HCT116 (cell line): ENCODE results near the gene CAMK2G. TPM values are rescaled to one million over a fixed set of nuclear protein-coding genes. Genes with fewer than 3 reads are reported as not detected.

Experiments used
- ATAC-seq: fragments of 200-7000 bp; cut with Tn5 transposase; 2 replicates; pipeline ENCODE4 v1.9.1; 2020; ENCODE audit warnings: mild to moderate bottlenecking, moderate library complexity
- BruUV-seq: library from RNA; stranded (reverse); fragments of 400-500 nt; replicated peaks from 2 replicates; lab custom pipeline; 2021; lab: Mats Ljungman, UMichigan
- CTCF ChIA-PET: fragments of 300-600 bp; sonication (Branson Sonifier 250); formaldehyde crosslinking; loops from one replicate; lab custom pipeline; 2021; ENCODE audit warnings: antibody characterized with exemption; lab: Charles Lee
- POLR2A ChIA-PET: fragments of 300-600, 350-600 bp; sonication (Branson Sonifier 250); formaldehyde crosslinking; loops from one replicate; lab custom pipeline; 2021; ENCODE audit warnings: antibody characterized with exemption; lab: Charles Lee
- RAD21 ChIA-PET, 2 experiments: fragments of 300-600 bp; sonication (Branson Sonifier 250); formaldehyde crosslinking; loops; one replicate each; lab custom pipeline; 2023; ENCODE audit warnings: low total read pairs in 2 of 2; ENCODE audit not compliant: uncharacterized antibody in 2 of 2, unreplicated experiment in 2 of 2, low non-redundant PET in 1 of 2; lab: Charles Lee
- DNase-seq: peaks from one replicate; pipeline ENCODE4 v3.0.0-alpha.2; 2010; ENCODE audit warnings: low read depth, low spot score
- H2AFZ ChIP-seq: fragments of 200-600 bp; shearing (Covaris generic), sonication (generic); 2 replicates; pipeline ENCODE4 v1.6.1; 2017; ENCODE audit warnings: low read depth, mixed run types, mixed read lengths, antibody characterized with exemption, low read length; ENCODE audit not compliant: poor library complexity, severe bottlenecking
- H3K27ac ChIP-seq: 2 replicates; pipeline ENCODE4 v1.5.1; 2012; ENCODE audit warnings: low read depth, low read length
- H3K27me3 ChIP-seq: fragments of 200-600 bp; sonication (generic); 2 replicates; pipeline ENCODE4 v1.6.1; 2016; ENCODE audit warnings: mixed run types, low read length, mixed read lengths; ENCODE audit not compliant: insufficient read depth
- H3K36me3 ChIP-seq, 2 experiments: fragments of 200-500 bp in 1 of 2; fragments of 200-600 bp in 1 of 2; sonication (Bioruptor generic) in 1 of 2; sonication (generic) in 1 of 2; 2 replicates each; pipeline versions ENCODE4 v1.5.1 to v1.6.1; 2014 to 2016; ENCODE audit warnings: low read length in 2 of 2, inconsistent platforms in 1 of 2, mixed read lengths in 1 of 2, mixed run types in 1 of 2; ENCODE audit not compliant: insufficient read depth in 2 of 2, control insufficient read depth in 1 of 2
- H3K4me1 ChIP-seq, 2 experiments: fragments of 200-600 bp in 1 of 2; sonication (generic) in 1 of 2; 2 replicates each; pipeline versions ENCODE4 v1.5.1 to v1.6.1; 2012 to 2017; ENCODE audit warnings: low read length in 2 of 2, inconsistent platforms in 1 of 2, mild to moderate bottlenecking in 1 of 2, mixed read lengths in 1 of 2, mixed run types in 1 of 2, moderate library complexity in 1 of 2; ENCODE audit not compliant: insufficient read depth in 2 of 2, control insufficient read depth in 1 of 2
- H3K4me2 ChIP-seq: fragments of 200-600 bp; sonication (generic); 2 replicates; pipeline ENCODE4 v1.6.1; 2017; ENCODE audit warnings: mixed run types, low read length, mixed read lengths
- H3K4me3 ChIP-seq, 2 experiments: fragments of 200-600 bp in 1 of 2; sonication (generic) in 1 of 2; replicated peaks in 1 of 2; 2 replicates each; pipeline ENCODE4 v1.5.1; 2011 to 2016; ENCODE audit warnings: low read length in 2 of 2, control low read depth in 1 of 2, low read depth in 1 of 2, mild to moderate bottlenecking in 1 of 2, mixed read lengths in 1 of 2, mixed run types in 1 of 2
- H3K79me2 ChIP-seq: fragments of 200-600 bp; sonication (generic); 2 replicates; pipeline ENCODE4 v1.6.1; 2017; ENCODE audit warnings: mild to moderate bottlenecking, mixed run types, low read length, moderate library complexity, mixed read lengths; ENCODE audit not compliant: insufficient read depth
- H3K9ac ChIP-seq: fragments of 200-600 bp; sonication (generic); 2 replicates; pipeline ENCODE4 v1.6.1; 2016; ENCODE audit warnings: low read length, mixed read lengths
- H3K9me2 ChIP-seq: fragments of 200-600 bp; sonication (generic), shearing (Covaris generic); 2 replicates; pipeline ENCODE4 v1.6.1; 2017; ENCODE audit warnings: mixed run types, mild to moderate bottlenecking, moderate library complexity; ENCODE audit not compliant: insufficient read depth
- H3K9me3 ChIP-seq, 2 experiments: fragments of 200-500 bp in 1 of 2; fragments of 200-600 bp in 1 of 2; sonication (Bioruptor generic) in 1 of 2; sonication (generic) in 1 of 2; 2 replicates each; pipeline ENCODE4 v1.6.1; 2014 to 2017; ENCODE audit warnings: low read length in 2 of 2, mixed read lengths in 2 of 2, inconsistent platforms in 1 of 2, low read depth in 1 of 2, mild to moderate bottlenecking in 1 of 2, mixed run types in 1 of 2, moderate library complexity in 1 of 2; ENCODE audit not compliant: control insufficient read depth in 1 of 2, insufficient read depth in 1 of 2
- H4K20me1 ChIP-seq: fragments of 200-600 bp; sonication (generic), shearing (Covaris generic); 2 replicates; pipeline ENCODE4 v1.6.1; 2017; ENCODE audit warnings: mixed run types, mild to moderate bottlenecking, moderate library complexity; ENCODE audit not compliant: insufficient read depth
- EZH2phosphoT487 ChIP-seq: fragments of 200-600 bp; IDR thresholded peaks from 2 replicates; pipeline ENCODE4 v1.6.1; 2018; ENCODE audit warnings: antibody characterized with exemption, borderline replicate concordance
- REST ChIP-seq: IDR thresholded peaks from 2 replicates; pipeline ENCODE4 v1.6.1; 2012; ENCODE audit warnings: low read depth
- ZNF274 ChIP-seq: fragments of 200-500 bp; sonication (Bioruptor generic); IDR thresholded peaks from 2 replicates; pipeline ENCODE4 v1.6.1; 2014; ENCODE audit warnings: mild to moderate bottlenecking, low read depth, low read length, inconsistent platforms
- intact Hi-C: fragments of 100-400 bp; cut with micrococcal nuclease; formaldehyde crosslinking; loops from 2 replicates; pipeline ENCODE4 v1.10.0; 2022
- total RNA-seq: library from RNA; stranded (reverse); gene quantifications from one replicate; pipeline ENCODE4 v1.2.1, GENCODE V29; 2021; ENCODE audit not compliant: unreplicated experiment

CAMK2G gene
- total RNA-seq, 1 experiment from 2014 or later: 28.3 TPM

- TF ChIP-seq REST: no peak
- TF ChIP-seq, all 23 proteins: peak for 0
Observed at GRCh38 chr10:73876971-73877370, 2.6 kb upstream of the CAMK2G start (continued).

GRCh38 chr10:73876566-73876965 lies 2.2 kb upstream of the CAMK2G start:
- intact Hi-C loops: loop anchor here (5.0 kb wide), 1 partner anchor 104 kb away; a partner anchor contains a TSS
- no peak for DNase-seq
- ChIA-PET POLR2A (no interaction called here), CTCF (no interaction called here), RAD21 (no interaction called here)
- Histone ChIP-seq H3K9me2 (no peaks in the 10 kb centered on the region), H3K4me2 (peak overlapping the region; percentile 92), H3K4me3 (no peak overlapping the region), H3K4me1 (peaks cover 33 to 58% of the 10 kb centered on the region in 2 experiments), H3K27me3 (no peaks in the 10 kb centered on the region), H4K20me1 (no peaks in the 10 kb centered on the region), H3K9me3 (no peaks in the 10 kb centered on the region), H2AFZ (no peak overlapping the region), H3K27ac (no peak overlapping the region), H3K79me2 (peaks cover 19% of the 10 kb centered on the region), H3K36me3 (peaks cover 0 to 2% of the 10 kb centered on the region in 2 experiments; a peak in 1 of 4 replicates), H3K9ac (0 out of 2 replicates have a peak overlapping the region, but pooled peaks have one; percentile 14)
- no peak for ATAC-seq
- BruUV-seq: no TSS peak
- TF ChIP-seq EZH2phosphoT487 (no peak), ZNF274 (no peak)
